ENCODE data around the gene MTIF3. TPM values are rescaled to one million over a fixed set of nuclear protein-coding genes. Genes with fewer than 3 reads are reported as not detected.

MTIF3 gene
- total RNA-seq, 2 experiments from 2014 or later, result 37.9 to 42.9 TPM

GRCh38 chr13:27465611-27466010 lies 15.2 kb upstream of the MTIF3 start:
- H4K20me1 ChIP-seq (ENCODE audit: insufficient read depth, low read length), result no peaks in the 10 kb centered on the region
- no TSS peak for BruUV-seq (replicated peaks)
- H2AFZ ChIP-seq (ENCODE audit: low read length), result no peak overlapping the region
- H3K4me2 ChIP-seq (ENCODE audit: low read length), result no peak overlapping the region
- H3K9me3 ChIP-seq (ENCODE audit: low read length), result no peaks in the 10 kb centered on the region
- H3K36me3 ChIP-seq (ENCODE audit: insufficient read depth, low read length), result no peaks in the 10 kb centered on the region
- no peak for DNase-seq (ENCODE audit: low spot score)
- no peak overlapping the region for H3K4me3 ChIP-seq (ENCODE audit: low read depth, low read length, poor library complexity, severe bottlenecking)
- no peaks in the 10 kb centered on the region for H3K79me2 ChIP-seq (ENCODE audit: insufficient read depth, low read depth, low read length)
- no peak for TF ChIP-seq CTCF (conservative IDR thresholded peaks at IDR 0.05; ENCODE audit: low read length)
- CTCF ChIA-PET (ENCODE audit: unreplicated experiment), result interaction anchor here (0.5 to 2.1 kb wide), 2 partner anchors 10 to 347 kb away, joined by 3 to 4 read pairs; no protein-coding TSS in a partner anchor
- intact Hi-C loops (cut with micrococcal nuclease; ENCODE audit: unreplicated experiment), result no loop called here
- POLR2A ChIA-PET, result interaction anchor here (1.2 to 1.7 kb wide), 3 partner anchors 10 to 14 kb away, joined by 3 to 10 read pairs (median 9); no protein-coding TSS in a partner anchor
- H3K4me1 ChIP-seq (ENCODE audit: insufficient read depth, low read length, poor library complexity, severe bottlenecking), result peaks cover 3% of the 10 kb centered on the region
- H3K27ac ChIP-seq (ENCODE audit: low read depth, low read length, poor library complexity, severe bottlenecking), result no peak overlapping the region
- no peaks in the 10 kb centered on the region for H3K9me2 ChIP-seq (ENCODE audit: insufficient read depth, low read length)

- CTCF ChIA-PET (ENCODE audit: unreplicated experiment), result no interaction called here
- Histone ChIP-seq H2AFZ (ENCODE audit: low read length) (no peak overlapping the region), H3K9me3 (ENCODE audit: low read length) (no peaks in the 10 kb centered on the region), H3K9me2 (ENCODE audit: insufficient read depth, low read length) (no peaks in the 10 kb centered on the region), H3K79me2 (ENCODE audit: insufficient read depth, low read depth, low read length) (no peaks in the 10 kb centered on the region), H4K20me1 (ENCODE audit: insufficient read depth, low read length) (no peaks in the 10 kb centered on the region), H3K27ac (ENCODE audit: low read depth, low read length, poor library complexity, severe bottlenecking) (no peak overlapping the region), H3K4me2 (ENCODE audit: low read length) (no peak overlapping the region), H3K36me3 (ENCODE audit: insufficient read depth, low read length) (no peaks in the 10 kb centered on the region), H3K4me3 (ENCODE audit: low read depth, low read length, poor library complexity, severe bottlenecking) (no peak overlapping the region), H3K4me1 (ENCODE audit: insufficient read depth, low read length, poor library complexity, severe bottlenecking) (peaks cover 3% of the 10 kb centered on the region)
- no TSS peak for BruUV-seq (replicated peaks)
- no peak for DNase-seq (ENCODE audit: low spot score)
- POLR2A ChIA-PET, result interaction anchor here (1.2 kb wide), 1 partner anchor 12 kb away, joined by 6 read pairs; no protein-coding TSS in a partner anchor
- no peak for TF ChIP-seq EZH2phosphoT487 (IDR thresholded peaks at IDR 0.05; ENCODE audit: borderline replicate concordance, low read depth, low read length)
- no peak for TF ChIP-seq CTCF (conservative IDR thresholded peaks at IDR 0.05; ENCODE audit: low read length)
- intact Hi-C loops (cut with micrococcal nuclease; ENCODE audit: unreplicated experiment), result no loop called here
Measured at GRCh38 chr13:27463500-27463899, 13.1 kb upstream of the MTIF3 start.

GRCh38 chr13:27461940-27462584 lies 11.7 kb upstream of the MTIF3 start:
- Histone ChIP-seq H3K79me2 (ENCODE audit: insufficient read depth, low read depth, low read length) (no peaks in the 10 kb centered on the region), H3K4me3 (ENCODE audit: low read depth, low read length, poor library complexity, severe bottlenecking) (no peak overlapping the region), H3K4me1 (ENCODE audit: insufficient read depth, low read length, poor library complexity, severe bottlenecking) (peaks cover 3% of the 10 kb centered on the region), H3K4me2 (ENCODE audit: low read length) (no peak overlapping the region), H4K20me1 (ENCODE audit: insufficient read depth, low read length) (no peaks in the 10 kb centered on the region), H3K27ac (ENCODE audit: low read depth, low read length, poor library complexity, severe bottlenecking) (no peak overlapping the region), H2AFZ (ENCODE audit: low read length) (peak overlapping the region; percentile 55; the same call in 1 of the 2 replicates), H3K36me3 (ENCODE audit: insufficient read depth, low read length) (no peaks in the 10 kb centered on the region), H3K9me3 (ENCODE audit: low read length) (no peaks in the 10 kb centered on the region), H3K9me2 (ENCODE audit: insufficient read depth, low read length) (no peaks in the 10 kb centered on the region)
- intact Hi-C loops (cut with micrococcal nuclease; ENCODE audit: unreplicated experiment), result no loop called here
- DNase-seq (ENCODE audit: low spot score), result peak; percentile 31
- TF ChIP-seq EZH2phosphoT487 (IDR thresholded peaks at IDR 0.05; ENCODE audit: borderline replicate concordance, low read depth, low read length) (no peak), CTCF (conservative IDR thresholded peaks at IDR 0.05; ENCODE audit: low read length) (no peak)
- POLR2A ChIA-PET, result interaction anchor here (0.6 to 1.1 kb wide), 3 partner anchors 13 to 1241 kb away, joined by 3 to 4 read pairs (median 3); no protein-coding TSS in a partner anchor
- CTCF ChIA-PET (ENCODE audit: unreplicated experiment), result no interaction called here
- no TSS peak for BruUV-seq (replicated peaks)
